Ishikawa (cell line): ENCODE results near the gene ISX.

ENCODE experiments used
- CEBPB ChIP-seq: IDR thresholded peaks from 2 replicates; pipeline ENCODE4 v1.6.1; 2012
- CREB1 ChIP-seq: IDR thresholded peaks from 2 replicates; pipeline ENCODE4 v1.6.1; 2012; ENCODE audit warnings: low read depth
- EGR1 ChIP-seq: IDR thresholded peaks from 2 replicates; pipeline ENCODE4 v1.6.1; 2012
- EP300 ChIP-seq: IDR thresholded peaks from 2 replicates; pipeline ENCODE4 v1.6.1; 2012; ENCODE audit warnings: borderline replicate concordance
- FOXM1 ChIP-seq: IDR thresholded peaks from 2 replicates; pipeline ENCODE4 v1.6.1; 2012; ENCODE audit warnings: low read depth, borderline replicate concordance
- NFIC ChIP-seq: IDR thresholded peaks from 2 replicates; pipeline ENCODE4 v1.6.1; 2012
- RAD21 ChIP-seq: IDR thresholded peaks from 2 replicates; pipeline ENCODE4 v1.6.1; 2012; ENCODE audit warnings: low read depth
- REST ChIP-seq: IDR thresholded peaks from 2 replicates; pipeline ENCODE4 v1.6.1; 2012; ENCODE audit warnings: low read depth, mild to moderate bottlenecking
- TAF1 ChIP-seq: IDR thresholded peaks from 2 replicates; pipeline ENCODE4 v1.6.1; 2012; ENCODE audit warnings: low read depth, mild to moderate bottlenecking
- TCF12 ChIP-seq: IDR thresholded peaks from 2 replicates; pipeline ENCODE4 v1.6.1; 2012; ENCODE audit warnings: low read depth
- TEAD4 ChIP-seq: IDR thresholded peaks from 2 replicates; pipeline ENCODE4 v1.6.1; 2012
- USF1 ChIP-seq: IDR thresholded peaks from 2 replicates; pipeline ENCODE4 v1.6.1; 2012
- YY1 ChIP-seq: IDR thresholded peaks from 2 replicates; pipeline ENCODE4 v1.6.1; 2012; ENCODE audit warnings: low read depth
- ZBTB7A ChIP-seq: IDR thresholded peaks from 2 replicates; pipeline ENCODE4 v1.6.1; 2012; ENCODE audit warnings: low read depth
- TF ChIP-seq, protein P1 (sequence below): IDR thresholded peaks from 2 replicates; pipeline ENCODE4 v1.6.1; 2012

Gene ISX

DNA sequence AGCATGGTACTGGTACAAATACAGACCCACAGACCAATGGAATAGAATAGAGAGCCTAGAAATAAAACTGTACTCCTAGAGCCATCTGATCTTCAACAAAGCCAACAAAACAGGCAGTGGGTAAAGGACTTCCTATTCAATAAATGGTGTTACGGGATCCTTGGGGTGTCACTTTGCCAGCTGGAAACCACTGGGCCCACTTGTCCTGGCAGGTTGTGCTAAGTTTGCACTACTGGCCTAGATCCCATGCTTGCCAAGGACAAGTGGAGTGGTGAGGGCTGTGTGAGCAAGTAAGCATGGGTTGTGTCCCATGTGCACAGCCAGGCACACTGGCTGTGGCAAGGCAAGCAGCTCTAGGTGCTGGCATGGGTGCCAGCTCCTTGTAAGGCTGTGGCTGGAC, 8.8 kb upstream of the ISX start:
- no peak for TF ChIP-seq RAD21

- TF ChIP-seq FOXM1, result no peak
- TF ChIP-seq CEBPB, result no peak
- TF ChIP-seq TCF12, result no peak
- TF ChIP-seq, protein P1, sequence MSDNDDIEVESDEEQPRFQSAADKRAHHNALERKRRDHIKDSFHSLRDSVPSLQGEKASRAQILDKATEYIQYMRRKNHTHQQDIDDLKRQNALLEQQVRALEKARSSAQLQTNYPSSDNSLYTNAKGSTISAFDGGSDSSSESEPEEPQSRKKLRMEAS, result no peak
- no peak for TF ChIP-seq TAF1
- TF ChIP-seq EP300, result no peak
- TF ChIP-seq ZBTB7A, result no peak
- TF ChIP-seq EGR1, result no peak
- TF ChIP-seq REST, result no peak
- no peak for TF ChIP-seq NFIC
- TF ChIP-seq CREB1, result no peak
- TF ChIP-seq USF1, result no peak
- TF ChIP-seq YY1, result no peak
- no peak for TF ChIP-seq TEAD4
- no peak for TF ChIP-seq RAD21
These were observed 6.3 kb upstream of the ISX start for GRCh38 chr22:35059632-35060031.

GRCh38 chr22:35064664-35065063, 1.3 kb upstream of the ISX start:
- TF ChIP-seq TCF12, result no peak
- TF ChIP-seq TAF1, result no peak
- no peak; the same call in 1 of the 2 replicates for TF ChIP-seq USF1
- TF ChIP-seq, protein P1, result no peak
- TF ChIP-seq YY1, result no peak
- TF ChIP-seq NFIC, result no peak
- no peak for TF ChIP-seq EGR1

DNA sequence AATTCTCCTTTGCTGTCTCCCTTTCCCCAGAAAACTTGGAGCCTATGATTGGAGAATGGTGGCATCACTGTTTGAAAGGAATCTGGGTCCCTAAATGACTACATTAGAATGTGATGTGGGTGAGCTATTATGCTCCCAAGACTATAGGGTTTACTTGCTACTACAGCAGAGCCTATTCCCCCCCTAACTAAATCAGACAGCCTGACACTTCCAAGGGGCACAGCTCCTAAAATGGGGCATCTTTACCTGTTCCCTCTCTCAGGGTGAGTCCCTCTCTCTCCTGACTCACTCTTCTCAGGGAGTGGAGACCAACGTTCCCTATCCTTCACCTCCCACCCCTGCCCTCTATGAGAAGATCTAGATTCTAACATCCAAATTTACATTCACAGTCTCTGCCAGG, 775 bp upstream of the ISX start:
- TF ChIP-seq NFIC (no peak), TCF12 (no peak), TAF1 (no peak), EP300 (no peak), FOXM1 (no peak), CEBPB (no peak), CREB1 (no peak), EGR1 (no peak), ZBTB7A (no peak), YY1 (no peak), USF1 (no peak), REST (no peak), TEAD4 (no peak), RAD21 (no peak)

DNA sequence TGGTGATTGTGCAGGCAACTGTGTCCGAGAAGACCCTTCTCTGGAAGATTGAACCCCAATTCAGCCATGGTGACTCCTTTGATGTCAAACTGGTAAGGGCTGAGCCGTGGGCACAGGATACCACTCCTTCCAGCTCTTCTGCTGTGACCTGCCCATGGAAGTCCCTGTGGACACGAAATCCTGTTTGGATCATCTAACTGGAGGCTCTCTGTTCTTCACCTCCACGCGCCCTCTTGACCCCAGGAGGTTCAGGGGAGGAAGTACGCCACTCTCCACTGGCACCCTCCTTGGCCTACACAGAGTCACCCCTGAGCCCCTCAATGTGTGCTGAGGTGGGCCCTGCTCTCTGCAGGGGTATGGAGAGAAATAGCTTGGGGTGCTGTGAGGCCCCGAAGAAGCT, 810 bp downstream of the ISX start:
- TF ChIP-seq, protein P1, result no peak
- TF ChIP-seq EGR1 (no peak), USF1 (no peak), ZBTB7A (no peak), TCF12 (no peak), FOXM1 (no peak), TAF1 (no peak), NFIC (no peak), RAD21 (no peak), EP300 (no peak), YY1 (no peak)

DNA sequence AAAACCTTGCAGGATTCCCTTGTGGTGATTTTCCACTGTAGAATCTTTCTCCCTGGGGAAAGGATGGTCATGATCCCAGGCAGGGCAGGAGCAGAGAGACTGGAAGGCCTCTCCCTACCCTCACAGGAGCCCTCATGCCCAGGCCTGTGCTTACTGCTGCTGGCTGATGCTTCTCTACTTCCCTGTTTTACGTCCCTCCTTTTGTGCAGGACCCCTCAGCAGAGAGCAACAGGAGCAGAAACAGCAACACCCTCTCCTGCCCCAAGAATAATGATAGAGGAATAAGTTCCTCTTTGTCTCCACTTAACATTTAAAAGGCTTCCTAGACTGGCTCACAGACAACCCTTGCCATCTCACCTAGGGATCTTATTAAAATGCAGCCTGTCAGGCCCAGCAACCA, 3.6 kb downstream of the ISX start:
- TF ChIP-seq FOXM1 (no peak), RAD21 (no peak), EP300 (no peak), USF1 (no peak), TAF1 (no peak), TEAD4 (no peak), EGR1 (no peak), ZBTB7A (no peak), TCF12 (no peak)
- TF ChIP-seq, protein P1, result no peak
